ENCODE data around the gene SEC14L3.

SEC14L3 gene

GRCh38 chr22:30502911-30503310, 31.1 kb upstream of the SEC14L3 start:
- no peak for DNase-seq (ENCODE audit: low spot score)
- POLR2A ChIA-PET (ENCODE audit: low non-redundant PET), result no interaction called here

GRCh38 chr22:30502153-30502552, 30.3 kb upstream of the SEC14L3 start:
- no peak for TF ChIP-seq CTCF (conservative IDR thresholded peaks at IDR 0.05; ENCODE audit: low read depth)
- ChIA-PET POLR2A (ENCODE audit: low non-redundant PET) (no interaction called here), CTCF (no interaction called here)
- DNase-seq (ENCODE audit: low spot score), result no peak
- H3K27ac ChIP-seq, result no peak overlapping the region

More at GRCh38 chr22:30502911-30503310, 31.1 kb upstream of the SEC14L3 start:
- CTCF ChIA-PET, result no interaction called here
- no peak overlapping the region for H3K27ac ChIP-seq
- TF ChIP-seq CTCF (conservative IDR thresholded peaks at IDR 0.05; ENCODE audit: low read depth), result no peak

- TF ChIP-seq CTCF (conservative IDR thresholded peaks at IDR 0.05; ENCODE audit: low read depth), result no peak
- no peak overlapping the region for H3K27ac ChIP-seq
- CTCF ChIA-PET, result interaction anchor here (0.6 kb wide), 1 partner anchor 453 kb away, joined by 3 read pairs; no protein-coding TSS in a partner anchor
- DNase-seq (ENCODE audit: low spot score), result no peak
- POLR2A ChIA-PET (ENCODE audit: low non-redundant PET), result no interaction called here
Observed at GRCh38 chr22:30500628-30501027, 28.8 kb upstream of the SEC14L3 start.

- no peak for TF ChIP-seq CTCF (conservative IDR thresholded peaks at IDR 0.05; ENCODE audit: low read depth)
- H3K27ac ChIP-seq, result no peak overlapping the region
- POLR2A ChIA-PET (ENCODE audit: low non-redundant PET), result no interaction called here
- no peak for DNase-seq (ENCODE audit: low spot score)
- CTCF ChIA-PET, result interaction anchor here (0.6 kb wide), 1 partner anchor 33 kb away, joined by 3 read pairs; no protein-coding TSS in a partner anchor
Observed at GRCh38 chr22:30497466-30498150, 25.8 kb upstream of the SEC14L3 start.

- no peak for TF ChIP-seq CTCF (conservative IDR thresholded peaks at IDR 0.05; ENCODE audit: low read depth)
- H3K27ac ChIP-seq, result no peak overlapping the region
- POLR2A ChIA-PET (ENCODE audit: low non-redundant PET), result no interaction called here
- CTCF ChIA-PET, result no interaction called here
- no peak for DNase-seq (ENCODE audit: low spot score)
Observed at GRCh38 chr22:30495041-30495784, 23.4 kb upstream of the SEC14L3 start.

GRCh38 chr22:30492144-30492543, 20.3 kb upstream of the SEC14L3 start:
- ChIA-PET POLR2A (ENCODE audit: low non-redundant PET) (no interaction called here), CTCF (interaction anchor here (0.7 kb wide), 1 partner anchor 230 kb away, joined by 3 read pairs; no protein-coding TSS in a partner anchor)
- no peak for DNase-seq (ENCODE audit: low spot score)
- no peak overlapping the region for H3K27ac ChIP-seq
- no peak for TF ChIP-seq CTCF (conservative IDR thresholded peaks at IDR 0.05; ENCODE audit: low read depth)
